NOMO-1 treated with DMSO at 0.1 percent for 48 hours (cell line): ENCODE data around the gene DNAI2.

Source experiments
- DNase-seq: peaks from one replicate; lab custom pipeline; 2025; ENCODE audit not compliant: unreplicated experiment; lab: John Stamatoyannopoulos, UW

The DNAI2 gene

DNA sequence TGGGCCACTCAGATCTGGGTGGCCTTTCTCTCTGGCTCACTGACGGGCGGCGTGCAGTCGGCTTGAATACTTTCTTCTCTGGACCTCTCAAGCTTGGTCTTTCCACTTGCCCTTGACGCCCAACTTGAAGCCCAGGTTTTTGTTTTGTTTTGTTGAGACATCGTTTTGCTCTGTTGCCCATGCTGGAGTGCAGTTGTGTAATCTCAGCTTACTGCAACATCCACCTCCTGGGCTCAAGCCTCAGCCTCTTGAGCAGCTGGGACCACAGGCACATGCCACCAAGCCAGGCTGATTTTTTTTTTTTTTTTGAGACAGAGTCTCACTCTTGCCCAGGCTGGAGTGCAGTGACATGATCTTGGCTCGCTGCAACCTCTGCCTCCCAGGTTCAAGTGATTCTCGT lies 29.3 kb downstream of the DNAI2 start:
- peak; percentile 60 for DNase-seq

- DNase-seq = no peak
Measured at GRCh38 chr17:74304184-74304583, 30.1 kb downstream of the DNAI2 start.

DNA sequence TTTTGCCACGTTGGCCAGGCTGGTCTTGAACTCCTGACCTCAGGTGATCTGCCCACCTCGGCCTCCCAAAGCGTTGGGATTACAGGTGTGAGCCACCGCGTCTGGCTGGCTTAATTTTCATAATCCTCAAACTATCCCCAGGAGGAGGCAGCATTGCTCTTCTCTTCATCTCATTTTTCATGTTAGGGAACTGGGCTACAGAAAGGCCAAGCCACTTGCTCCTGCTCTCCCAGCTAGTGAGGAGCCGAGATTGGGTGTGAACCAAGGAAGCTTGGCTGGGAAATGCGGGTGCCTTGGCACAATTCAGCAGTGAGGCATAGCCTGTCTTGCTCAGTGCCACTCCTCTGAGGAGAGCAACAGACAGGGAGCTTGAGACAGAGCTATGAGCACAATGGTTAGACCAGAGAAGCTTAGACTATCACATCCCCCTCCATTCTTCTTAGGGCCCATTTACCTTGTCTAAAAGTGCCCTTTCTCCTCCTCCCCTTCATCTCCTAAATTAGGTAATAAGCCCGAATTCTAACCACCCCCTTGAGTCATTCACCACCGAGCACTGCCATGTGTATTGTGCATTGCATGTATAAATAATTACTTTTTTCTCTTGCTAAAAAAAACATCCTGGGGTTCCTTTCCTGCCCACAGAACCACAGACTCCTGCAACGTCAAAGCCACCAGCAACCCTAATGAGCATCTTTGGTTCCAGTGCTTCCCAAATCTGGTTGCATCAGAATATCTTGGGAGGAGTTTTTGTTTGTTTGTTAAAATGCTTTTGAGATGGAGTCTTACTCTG lies 32.0 kb downstream of the DNAI2 start:
- DNase-seq = peak; percentile 75

DNA sequence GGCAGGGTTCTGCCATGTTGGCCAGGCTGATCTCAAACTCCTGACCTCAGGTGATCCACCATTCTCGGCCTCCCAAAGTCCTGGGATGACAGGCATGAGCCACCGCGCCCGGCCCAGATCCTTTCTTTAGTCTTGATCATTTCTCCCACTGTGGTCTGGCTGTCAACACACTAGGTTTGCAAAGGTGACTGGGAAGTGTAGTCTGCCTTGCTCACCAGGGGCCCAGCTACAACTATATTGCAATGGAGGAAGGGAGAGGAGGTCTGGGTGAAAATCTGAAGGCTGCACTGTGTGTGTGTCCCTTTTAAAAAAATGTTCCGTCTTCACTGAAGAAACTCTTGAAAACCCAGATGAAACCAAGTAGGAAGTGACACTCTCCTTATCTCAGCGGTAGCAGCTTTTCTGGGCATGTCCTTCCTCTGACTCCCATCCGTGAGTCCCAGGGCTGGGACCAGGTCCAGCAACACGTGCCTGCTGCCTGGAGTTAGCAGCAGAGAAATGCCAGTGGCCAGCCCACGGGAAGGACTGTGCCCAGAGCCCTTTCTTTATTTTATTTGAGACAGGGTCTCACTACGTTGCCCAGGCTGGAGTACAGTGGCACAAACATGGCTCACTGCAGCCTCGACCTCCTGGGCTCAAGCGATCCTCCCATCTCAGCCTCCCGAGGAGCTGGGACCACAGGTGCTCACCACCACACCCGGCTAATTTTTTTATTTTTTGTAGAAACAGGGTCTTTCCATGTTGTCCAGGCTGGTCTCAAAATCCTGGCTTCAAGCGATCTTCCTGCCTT lies 34.1 kb downstream of the DNAI2 start:
- DNase-seq = no peak

- no peak for DNase-seq
Measured at GRCh38 chr17:74309902-74310301, 35.9 kb downstream of the DNAI2 start.

- no peak for DNase-seq
Measured at GRCh38 chr17:74314877-74315276, 40.8 kb downstream of the DNAI2 start.

- DNase-seq = no peak
Measured at GRCh38 chr17:74316220-74316619, 42.2 kb downstream of the DNAI2 start.

GRCh38 chr17:74317071-74317470 lies 43.0 kb downstream of the DNAI2 start:
- DNase-seq = no peak

DNA sequence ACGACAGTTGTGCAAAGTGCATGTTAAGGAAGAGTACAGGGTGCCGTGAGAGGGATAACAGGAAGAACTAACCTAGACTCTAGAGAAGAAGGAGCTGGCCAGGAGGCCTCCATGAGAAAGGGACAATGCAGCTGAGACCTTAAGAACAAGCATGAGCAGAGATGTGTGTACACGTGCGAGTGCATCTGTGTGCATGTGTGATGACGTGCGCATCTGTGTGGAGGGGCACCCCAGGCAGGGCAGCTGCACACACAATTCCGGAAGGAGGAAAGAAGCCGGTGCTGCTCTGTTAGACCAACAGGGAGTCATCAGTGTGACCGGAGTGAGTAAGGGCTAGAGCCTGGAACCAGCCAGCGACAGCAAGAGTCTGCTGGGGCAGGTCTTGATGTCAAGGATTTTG lies 44.4 kb downstream of the DNAI2 start:
- no peak for DNase-seq

GRCh38 chr17:74324521-74324920 lies 50.5 kb downstream of the DNAI2 start:
- DNase-seq = no peak

DNA sequence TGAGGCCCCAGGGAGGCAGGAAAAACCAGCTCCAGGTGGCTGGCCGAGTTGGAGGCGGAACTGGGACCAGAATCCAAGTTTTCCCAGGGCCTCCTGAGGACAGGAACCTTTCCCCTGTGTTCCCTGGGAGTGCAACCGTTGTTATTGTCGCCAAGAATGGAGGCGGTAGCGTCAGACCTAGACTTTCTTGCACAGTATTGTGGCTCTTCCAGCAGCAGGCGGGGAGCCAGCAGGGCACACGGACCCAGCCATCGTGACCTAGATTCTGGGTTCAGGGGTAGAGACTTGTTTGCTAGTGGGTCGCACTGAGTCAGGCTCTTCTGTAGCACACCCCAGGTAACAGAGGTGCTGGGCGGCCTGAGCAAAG lies 51.3 kb downstream of the DNAI2 start:
- DNase-seq = no peak

DNA sequence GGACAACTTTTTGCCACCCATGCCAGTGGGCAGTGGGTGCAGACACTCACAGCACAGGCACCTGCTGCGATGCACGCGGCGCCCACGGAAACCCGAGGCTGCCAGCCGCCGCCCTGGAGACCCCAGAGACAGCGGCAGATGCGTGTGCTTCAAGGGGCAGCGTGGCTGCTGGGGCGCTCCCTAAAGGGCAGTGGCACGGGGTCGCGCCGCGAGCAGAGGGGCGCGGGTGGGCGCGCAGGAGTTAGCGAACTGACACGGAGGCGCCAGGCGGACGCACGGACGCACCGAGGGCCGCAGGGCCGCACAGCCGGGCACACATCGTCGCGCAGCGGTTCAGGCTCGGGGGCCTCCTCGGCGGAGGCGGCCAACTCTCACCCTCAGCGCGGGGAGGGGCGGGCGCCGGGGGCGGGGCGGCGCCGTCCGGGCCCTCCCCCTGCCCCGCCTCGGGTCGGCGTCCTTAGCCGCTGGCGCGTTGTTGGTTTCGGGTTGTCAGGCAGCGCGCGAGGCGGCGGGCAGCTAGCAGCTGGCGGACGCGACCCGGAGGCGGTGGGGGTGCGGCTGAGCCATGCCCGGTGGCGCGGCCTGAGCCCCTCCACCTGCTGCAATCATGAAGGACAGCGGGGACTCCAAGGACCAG lies 51.8 kb downstream of the DNAI2 start, which contains the start of gene KIF19:
Gene KIF19 (plus strand): TSS at position 484 of the 637 bp plus-strand sequence. CDS start 124 bp downstream, at position 608.
- DNase-seq = peak; percentile 43

DNA sequence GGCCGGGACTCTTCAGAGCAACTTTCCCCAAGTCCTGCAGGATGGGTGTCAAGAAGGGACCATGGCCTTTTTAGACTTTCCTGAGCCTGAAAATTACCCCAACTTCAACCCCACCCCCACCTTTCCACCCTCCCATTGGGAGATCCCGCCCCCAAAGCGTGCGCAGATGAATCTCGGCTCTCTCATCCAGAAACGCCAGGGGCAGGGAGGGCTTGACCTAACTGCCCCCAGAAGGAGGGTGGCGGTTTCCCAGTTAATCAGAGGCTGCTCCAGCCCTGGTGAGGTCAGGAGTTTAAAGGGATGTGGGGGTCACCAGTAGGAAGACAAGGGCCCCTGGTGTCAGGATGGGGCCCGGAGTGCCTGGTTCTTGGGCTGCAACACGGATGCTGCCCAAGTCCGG lies 52.5 kb downstream of the DNAI2 start:
- DNase-seq = no peak

DNA sequence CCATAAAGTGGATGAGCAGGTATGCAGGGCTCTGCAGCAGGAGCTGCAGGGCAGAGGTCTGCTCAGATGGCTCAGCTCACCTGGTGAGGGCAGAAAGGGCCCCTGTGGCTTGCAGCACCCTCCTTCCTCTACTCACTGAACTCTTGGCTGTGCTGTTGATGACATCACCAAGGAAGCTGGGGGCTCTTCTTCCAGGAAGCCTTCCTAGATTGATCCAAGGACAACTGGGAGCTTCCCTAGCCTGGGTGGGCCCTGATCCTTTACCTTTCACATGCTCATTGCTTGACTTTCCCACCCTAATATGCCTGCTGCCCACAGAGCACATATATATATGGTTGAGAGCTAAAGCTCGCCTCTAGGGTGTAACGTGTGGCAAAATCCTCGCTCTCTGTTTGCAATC lies 54.5 kb downstream of the DNAI2 start:
- no peak for DNase-seq

GRCh38 chr17:74329378-74329777 lies 55.3 kb downstream of the DNAI2 start:
- DNase-seq = no peak

- DNase-seq = no peak
Measured at GRCh38 chr17:74330446-74330845, 56.4 kb downstream of the DNAI2 start.

DNA sequence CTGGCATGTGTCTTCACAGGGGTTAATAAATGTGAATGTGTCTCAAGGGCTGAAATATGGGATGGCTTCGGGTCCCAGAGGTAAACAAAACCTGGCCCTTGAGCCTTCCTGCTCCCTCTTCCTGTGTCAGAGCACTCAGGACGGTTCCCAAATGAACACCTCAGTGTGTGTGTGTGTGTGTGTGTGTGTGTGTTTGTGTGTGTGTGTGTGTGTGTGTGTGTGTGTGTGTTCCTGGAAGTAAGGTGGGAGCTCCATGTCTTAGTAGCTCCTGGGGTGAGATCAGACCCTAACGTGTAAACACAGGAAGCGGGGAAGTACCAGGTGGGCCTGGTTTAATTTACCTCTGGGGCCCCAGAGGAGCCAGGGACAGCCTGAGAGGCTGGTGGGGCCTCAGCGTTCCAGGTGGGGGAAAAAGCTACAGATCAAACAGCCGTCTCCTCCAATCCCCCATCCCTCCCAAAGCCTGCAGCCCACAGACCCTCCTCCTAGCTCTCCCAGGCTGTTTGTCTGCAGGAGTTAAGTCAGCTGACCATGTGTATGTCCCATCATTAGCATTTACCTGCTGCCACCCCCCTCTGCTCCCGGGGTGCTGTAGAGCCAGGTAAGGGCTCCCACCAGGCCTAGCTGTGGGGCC lies 58.1 kb downstream of the DNAI2 start:
- no peak for DNase-seq

DNA sequence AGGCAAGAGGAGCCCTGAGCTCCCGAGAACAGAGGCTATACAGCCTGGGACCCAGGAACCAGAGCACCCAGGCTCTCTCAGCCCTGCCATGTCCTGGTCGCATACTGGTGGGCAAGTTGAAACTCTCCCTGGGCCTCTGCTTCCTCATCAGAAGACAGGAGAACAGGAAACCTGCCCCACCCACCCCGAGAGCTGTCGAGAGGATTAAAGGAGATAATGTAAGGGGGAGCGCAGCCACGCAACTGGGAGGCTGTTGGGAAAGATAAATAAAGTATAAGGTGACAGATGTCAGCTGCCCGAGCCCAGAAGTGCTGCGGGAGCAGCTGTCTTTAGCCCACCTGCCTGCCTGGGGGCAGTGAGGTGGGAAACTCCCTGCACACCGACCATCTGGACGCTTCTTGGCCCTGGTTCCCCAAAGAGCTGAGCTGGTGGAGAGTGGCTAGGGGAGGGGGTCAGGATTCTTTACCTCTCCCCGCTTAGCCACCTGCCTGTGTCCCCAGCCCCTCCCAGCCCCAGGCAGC lies 58.8 kb downstream of the DNAI2 start:
- DNase-seq = no peak

GRCh38 chr17:74334393-74335039 lies 60.5 kb downstream of the DNAI2 start:
- DNase-seq = no peak

GRCh38 chr17:74335529-74336062 lies 61.6 kb downstream of the DNAI2 start:
- no peak for DNase-seq
